ENCODE measurements around the gene LTA. TPM values are rescaled to one million over a fixed set of nuclear protein-coding genes. Genes with fewer than 3 reads are reported as not detected.

The LTA gene
- total RNA-seq, 1 donor from 2014 or later: not detected

- no peaks in the 10 kb centered on the region for H3K9me3 ChIP-seq (ENCODE audit: control insufficient read depth in 3 of 3, low read length in 3 of 3)
- H3K27me3 ChIP-seq (ENCODE audit: control insufficient read depth in 3 of 3, insufficient read depth in 3 of 3, low read length in 3 of 3): no peaks in the 10 kb centered on the region
- peaks cover 33 to 38% (median 35%) of the 10 kb centered on the region in 3 donors for H3K36me3 ChIP-seq (ENCODE audit: control insufficient read depth in 3 of 3, insufficient read depth in 3 of 3, low read length in 3 of 3)
- H3K27ac ChIP-seq (ENCODE audit: low read depth, low read length): peak overlapping the region; percentile 96
- peaks cover 29 to 45% (median 30%) of the 10 kb centered on the region in 3 donors for H3K4me1 ChIP-seq (ENCODE audit: control insufficient read depth in 3 of 3, insufficient read depth in 3 of 3, low read length in 3 of 3)
- peak overlapping the region; percentile 84 to 99 (median 98) for H3K4me3 ChIP-seq (ENCODE audit: low read length in 3 of 3)
- H3K9ac ChIP-seq (ENCODE audit: low read depth in 1 of 3, low read length in 3 of 3): peak overlapping the region; percentile 97 to 99 (median 99)
Observed at GRCh38 chr6:31541059-31541657, 30.9 kb upstream of the LTA start.

DNA sequence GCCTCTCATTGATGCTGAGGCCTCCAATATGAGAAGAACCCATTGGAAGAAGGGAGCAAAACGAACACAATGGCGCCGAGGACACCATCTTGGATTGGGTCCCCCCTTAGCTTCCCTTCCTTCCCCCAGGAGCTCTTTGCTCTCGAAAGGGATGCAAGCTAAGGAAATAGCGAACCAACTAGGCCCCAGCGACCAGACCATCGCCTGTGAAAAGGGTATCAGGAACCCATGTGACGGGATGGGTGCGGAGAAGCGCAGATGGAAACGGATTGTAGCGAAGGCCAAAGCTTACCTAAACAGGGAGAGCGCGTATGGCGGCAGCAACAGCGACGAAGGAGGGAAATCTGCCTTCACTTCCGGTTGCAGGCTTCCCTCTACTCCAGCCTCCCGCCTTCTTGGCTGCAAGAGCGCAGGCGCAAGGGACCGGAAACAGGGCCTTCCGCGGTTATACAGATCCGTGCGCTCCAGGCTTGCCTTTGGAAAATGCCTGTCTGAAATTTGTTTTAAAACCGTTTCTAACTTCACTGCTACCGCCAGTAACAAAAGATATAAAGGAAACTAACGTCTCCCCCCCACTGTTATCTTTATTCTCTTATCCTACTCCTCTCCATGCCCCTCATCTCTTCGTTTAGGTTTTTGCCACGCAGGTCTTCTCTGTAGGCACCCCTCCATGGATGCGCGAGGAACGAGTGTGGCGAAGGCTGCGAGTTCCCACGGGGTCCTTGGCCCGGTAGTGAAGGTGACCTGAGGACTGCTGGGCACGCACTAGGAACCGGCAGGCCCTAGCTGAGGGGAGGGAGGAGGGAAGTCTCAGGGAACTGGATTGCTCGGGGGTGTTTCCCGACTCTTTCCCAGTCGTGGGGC, 30.2 kb upstream of the LTA start, which contains the start of gene DDX39B:
TSS of gene DDX39B (minus strand) at position 346 of the 864 bp plus-strand sequence. CDS start 1,471 bp downstream, outside the sequence.
- H3K36me3 ChIP-seq (ENCODE audit: control insufficient read depth in 3 of 3, insufficient read depth in 3 of 3, low read length in 3 of 3): peaks cover 26 to 31% (median 30%) of the 10 kb centered on the region in 3 donors
- peak within 1 kb of the TSS; percentile 97 to 99 (median 99) for H3K9ac ChIP-seq (ENCODE audit: low read depth in 1 of 3, low read length in 3 of 3)
- peak within 1 kb of the TSS; percentile 96 for H3K27ac ChIP-seq (ENCODE audit: low read depth, low read length)
- H3K9me3 ChIP-seq (ENCODE audit: control insufficient read depth in 3 of 3, low read length in 3 of 3): no peaks in the 10 kb centered on the region
- peaks cover 33 to 52% (median 36%) of the 10 kb centered on the region in 3 donors for H3K4me1 ChIP-seq (ENCODE audit: control insufficient read depth in 3 of 3, insufficient read depth in 3 of 3, low read length in 3 of 3)
- H3K4me3 ChIP-seq (ENCODE audit: low read length in 3 of 3): peak within 1 kb of the TSS; percentile 84 to 99 (median 98)
- H3K27me3 ChIP-seq (ENCODE audit: control insufficient read depth in 3 of 3, insufficient read depth in 3 of 3, low read length in 3 of 3): no peaks in the 10 kb centered on the region

- Histone ChIP-seq H3K27me3 (ENCODE audit: control insufficient read depth in 3 of 3, insufficient read depth in 3 of 3, low read length in 3 of 3) (no peaks in the 10 kb centered on the region), H3K4me1 (ENCODE audit: control insufficient read depth in 3 of 3, insufficient read depth in 3 of 3, low read length in 3 of 3) (peaks cover 40 to 61% (median 45%) of the 10 kb centered on the region in 3 donors), H3K4me3 (ENCODE audit: low read length in 3 of 3) (no peak overlapping the region), H3K27ac (ENCODE audit: low read depth, low read length) (no peak overlapping the region), H3K36me3 (ENCODE audit: control insufficient read depth in 3 of 3, insufficient read depth in 3 of 3, low read length in 3 of 3) (peaks cover 12 to 18% (median 17%) of the 10 kb centered on the region in 3 donors), H3K9me3 (ENCODE audit: control insufficient read depth in 3 of 3, low read length in 3 of 3) (no peaks in the 10 kb centered on the region), H3K9ac (ENCODE audit: low read depth in 1 of 3, low read length in 3 of 3) (peak overlapping the region in 2 of 3 donors; percentile 35 to 97)
Observed at GRCh38 chr6:31543639-31544038, 28.4 kb upstream of the LTA start.

- no peak overlapping the region for H3K9ac ChIP-seq (ENCODE audit: low read depth in 1 of 3, low read length in 3 of 3)
- H3K27ac ChIP-seq (ENCODE audit: low read depth, low read length): no peak overlapping the region
- no peak overlapping the region for H3K4me3 ChIP-seq (ENCODE audit: low read length in 3 of 3)
- no peaks in the 10 kb centered on the region for H3K27me3 ChIP-seq (ENCODE audit: control insufficient read depth in 3 of 3, insufficient read depth in 3 of 3, low read length in 3 of 3)
- H3K9me3 ChIP-seq (ENCODE audit: control insufficient read depth in 3 of 3, low read length in 3 of 3): no peaks in the 10 kb centered on the region
- H3K4me1 ChIP-seq (ENCODE audit: control insufficient read depth in 3 of 3, insufficient read depth in 3 of 3, low read length in 3 of 3): peaks cover 30 to 57% (median 38%) of the 10 kb centered on the region in 3 donors
- peaks cover 6 to 17% (median 16%) of the 10 kb centered on the region in 3 donors for H3K36me3 ChIP-seq (ENCODE audit: control insufficient read depth in 3 of 3, insufficient read depth in 3 of 3, low read length in 3 of 3)
Observed at GRCh38 chr6:31544676-31545075, 27.4 kb upstream of the LTA start.

DNA sequence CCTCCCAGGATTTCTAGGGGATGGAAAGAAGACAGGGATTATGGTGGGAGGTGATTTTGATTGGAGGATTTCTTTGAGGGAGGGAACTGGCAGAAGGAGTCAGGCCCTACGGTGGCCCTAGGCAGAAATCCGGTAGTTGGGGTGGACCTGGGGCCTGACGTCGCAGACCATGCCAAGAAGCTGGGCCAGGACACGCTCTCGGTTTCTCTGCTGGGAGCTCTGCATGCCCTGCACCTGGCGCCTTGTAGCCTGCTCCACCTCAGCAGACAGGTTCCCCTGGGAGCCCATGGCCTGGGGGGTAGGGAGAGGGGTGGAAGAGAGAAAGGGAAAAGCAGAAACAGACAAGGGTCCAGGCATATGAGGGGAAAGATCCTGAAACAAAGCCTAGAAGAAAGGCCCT, 26.8 kb upstream of the LTA start:
- Histone ChIP-seq H3K4me3 (ENCODE audit: low read length in 3 of 3) (no peak overlapping the region), H3K4me1 (ENCODE audit: control insufficient read depth in 3 of 3, insufficient read depth in 3 of 3, low read length in 3 of 3) (peaks cover 24 to 51% (median 33%) of the 10 kb centered on the region in 3 donors), H3K36me3 (ENCODE audit: control insufficient read depth in 3 of 3, insufficient read depth in 3 of 3, low read length in 3 of 3) (peaks cover under 1 to 16% (median 14%) of the 10 kb centered on the region in 3 donors), H3K27me3 (ENCODE audit: control insufficient read depth in 3 of 3, insufficient read depth in 3 of 3, low read length in 3 of 3) (no peaks in the 10 kb centered on the region), H3K9ac (ENCODE audit: low read depth in 1 of 3, low read length in 3 of 3) (no peak overlapping the region), H3K27ac (ENCODE audit: low read depth, low read length) (no peak overlapping the region), H3K9me3 (ENCODE audit: control insufficient read depth in 3 of 3, low read length in 3 of 3) (no peaks in the 10 kb centered on the region)

DNA sequence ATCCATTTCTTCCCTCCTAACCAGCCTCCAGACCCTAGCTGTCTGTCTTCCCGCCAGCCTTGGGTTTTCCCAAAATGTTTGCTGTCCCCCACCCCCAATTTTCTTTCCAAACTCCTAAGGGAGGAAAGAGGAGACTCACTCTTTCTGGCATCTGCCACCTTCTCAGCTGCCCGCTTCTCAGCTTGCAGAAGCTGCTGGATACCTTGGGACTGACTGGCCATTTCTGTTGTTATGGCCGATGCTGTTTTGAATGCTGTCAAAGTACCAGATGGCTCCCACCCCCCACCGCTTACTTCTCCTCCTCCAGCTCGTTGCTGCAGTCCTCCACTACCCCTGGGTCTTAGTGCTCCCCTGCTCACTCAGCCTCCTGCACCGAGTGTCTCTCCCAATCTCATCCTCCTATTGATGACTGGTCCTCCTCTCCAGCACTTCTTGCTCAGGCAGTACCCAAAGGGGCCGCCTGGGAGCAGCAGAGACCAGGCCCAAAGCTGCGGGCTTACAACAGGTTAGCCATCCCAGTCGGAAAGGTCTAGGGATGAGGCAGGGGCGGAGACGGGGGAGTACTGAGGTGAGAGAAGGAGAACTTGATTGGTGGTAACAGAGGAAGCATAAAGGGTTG, 25.6 kb upstream of the LTA start, which contains the start of gene ATP6V1G2:
TSS of gene ATP6V1G2 (minus strand) at position 270 of the 619 bp plus-strand sequence. CDS start at position 221, 49 bp downstream.
- Histone ChIP-seq H3K4me3 (ENCODE audit: low read length in 3 of 3) (peak within 1 kb of the TSS; percentile 58 to 82 (median 72)), H3K9ac (ENCODE audit: low read depth in 1 of 3, low read length in 3 of 3) (peak within 1 kb of the TSS in 2 of 3 donors; percentile 69 to 83)

GRCh38 chr6:31546958-31547726, 24.9 kb upstream of the LTA start, which contains the start of gene NFKBIL1:
NFKBIL1 (plus strand) TSS chr6:31547608; CDS start chr6:31547695, 87 bp downstream.
- Histone ChIP-seq H3K4me1 (ENCODE audit: control insufficient read depth in 3 of 3, insufficient read depth in 3 of 3, low read length in 3 of 3) (peaks cover 20 to 40% (median 31%) of the 10 kb centered on the region in 3 donors), H3K9ac (ENCODE audit: low read depth in 1 of 3, low read length in 3 of 3) (peak within 1 kb of the TSS; percentile 69 to 83 (median 77)), H3K9me3 (ENCODE audit: control insufficient read depth in 3 of 3, low read length in 3 of 3) (no peaks in the 10 kb centered on the region), H3K36me3 (ENCODE audit: control insufficient read depth in 3 of 3, insufficient read depth in 3 of 3, low read length in 3 of 3) (peaks cover 3 to 22% (median 21%) of the 10 kb centered on the region in 3 donors), H3K27ac (ENCODE audit: low read depth, low read length) (peak within 1 kb of the TSS; percentile 87), H3K4me3 (ENCODE audit: low read length in 3 of 3) (peak within 1 kb of the TSS; percentile 58 to 82 (median 72)), H3K27me3 (ENCODE audit: control insufficient read depth in 3 of 3, insufficient read depth in 3 of 3, low read length in 3 of 3) (no peaks in the 10 kb centered on the region)

More for the DNA sequence above, 25.6 kb upstream of the LTA start, which contains the start of gene ATP6V1G2:
- Histone ChIP-seq H3K27ac (ENCODE audit: low read depth, low read length) (peak within 1 kb of the TSS; percentile 87), H3K27me3 (ENCODE audit: control insufficient read depth in 3 of 3, insufficient read depth in 3 of 3, low read length in 3 of 3) (no peaks in the 10 kb centered on the region), H3K9me3 (ENCODE audit: control insufficient read depth in 3 of 3, low read length in 3 of 3) (no peaks in the 10 kb centered on the region), H3K4me1 (ENCODE audit: control insufficient read depth in 3 of 3, insufficient read depth in 3 of 3, low read length in 3 of 3) (peaks cover 20 to 40% (median 31%) of the 10 kb centered on the region in 3 donors), H3K36me3 (ENCODE audit: control insufficient read depth in 3 of 3, insufficient read depth in 3 of 3, low read length in 3 of 3) (peaks cover 3 to 22% (median 21%) of the 10 kb centered on the region in 3 donors)

- Histone ChIP-seq H3K4me3 (ENCODE audit: low read length in 3 of 3) (peak overlapping the region; percentile 58 to 82 (median 72)), H3K36me3 (ENCODE audit: control insufficient read depth in 3 of 3, insufficient read depth in 3 of 3, low read length in 3 of 3) (peaks cover 3 to 22% (median 21%) of the 10 kb centered on the region in 3 donors), H3K9me3 (ENCODE audit: control insufficient read depth in 3 of 3, low read length in 3 of 3) (no peaks in the 10 kb centered on the region), H3K27ac (ENCODE audit: low read depth, low read length) (peak overlapping the region; percentile 87), H3K4me1 (ENCODE audit: control insufficient read depth in 3 of 3, insufficient read depth in 3 of 3, low read length in 3 of 3) (peaks cover 19 to 35% (median 29%) of the 10 kb centered on the region in 3 donors), H3K9ac (ENCODE audit: low read depth in 1 of 3, low read length in 3 of 3) (peak overlapping the region; percentile 69 to 83 (median 77)), H3K27me3 (ENCODE audit: control insufficient read depth in 3 of 3, insufficient read depth in 3 of 3, low read length in 3 of 3) (no peaks in the 10 kb centered on the region)
Observed at GRCh38 chr6:31547727-31548543, 24.2 kb upstream of the LTA start.
